Measurements from ENCODE around the gene TFCP2L1. TPM values are rescaled to one million over a fixed set of nuclear protein-coding genes. Genes with fewer than 3 reads are reported as not detected.

The TFCP2L1 gene
- total and polyA plus RNA-seq, 7 experiments from 2014 or later: 0.19 to 0.24 TPM; not detected in 5

GRCh38 chr2:121297217-121297830 lies 12.3 kb upstream of the TFCP2L1 start:
- Mint-ChIP-seq H3K27me3 (peaks cover 7 to 17% (median 10%) of the 10 kb centered on the region in 5 donors), H3K36me3 (no peaks in the 10 kb centered on the region), H3K4me1 (no peaks in the 10 kb centered on the region), H3K9me3 (peaks cover 0 to 4% (median 0%) of the 10 kb centered on the region in 11 donors), H3K27ac (no peak overlapping the region), H3K4me3 (no peak overlapping the region)
- intact Hi-C loops (cut with micrococcal nuclease): no loop called here
- no peaks in the 10 kb centered on the region for H3K36me3 ChIP-seq (ENCODE audit: control insufficient read depth in 2 of 3, insufficient read depth in 3 of 3, low read length in 3 of 3)
- no peak overlapping the region for H3K4me3 ChIP-seq (ENCODE audit: low read length)
- DNase-seq: no peak
- H3K9me3 ChIP-seq (ENCODE audit: control insufficient read depth in 2 of 3, low read length in 3 of 3): no peaks in the 10 kb centered on the region
- no peaks in the 10 kb centered on the region for H3K4me1 ChIP-seq (ENCODE audit: control insufficient read depth in 2 of 2, insufficient read depth in 2 of 2, low read length in 2 of 2)
- ChIA-PET CTCF (no interaction called here), POLR2A (no interaction called here)
- no peak overlapping the region for H3K27ac ChIP-seq (ENCODE audit: low read depth, low read length)
- no peak for ATAC-seq
- no peaks in the 10 kb centered on the region for H3K27me3 ChIP-seq (ENCODE audit: control insufficient read depth in 2 of 2, insufficient read depth in 2 of 2, low read length in 2 of 2)

DNA sequence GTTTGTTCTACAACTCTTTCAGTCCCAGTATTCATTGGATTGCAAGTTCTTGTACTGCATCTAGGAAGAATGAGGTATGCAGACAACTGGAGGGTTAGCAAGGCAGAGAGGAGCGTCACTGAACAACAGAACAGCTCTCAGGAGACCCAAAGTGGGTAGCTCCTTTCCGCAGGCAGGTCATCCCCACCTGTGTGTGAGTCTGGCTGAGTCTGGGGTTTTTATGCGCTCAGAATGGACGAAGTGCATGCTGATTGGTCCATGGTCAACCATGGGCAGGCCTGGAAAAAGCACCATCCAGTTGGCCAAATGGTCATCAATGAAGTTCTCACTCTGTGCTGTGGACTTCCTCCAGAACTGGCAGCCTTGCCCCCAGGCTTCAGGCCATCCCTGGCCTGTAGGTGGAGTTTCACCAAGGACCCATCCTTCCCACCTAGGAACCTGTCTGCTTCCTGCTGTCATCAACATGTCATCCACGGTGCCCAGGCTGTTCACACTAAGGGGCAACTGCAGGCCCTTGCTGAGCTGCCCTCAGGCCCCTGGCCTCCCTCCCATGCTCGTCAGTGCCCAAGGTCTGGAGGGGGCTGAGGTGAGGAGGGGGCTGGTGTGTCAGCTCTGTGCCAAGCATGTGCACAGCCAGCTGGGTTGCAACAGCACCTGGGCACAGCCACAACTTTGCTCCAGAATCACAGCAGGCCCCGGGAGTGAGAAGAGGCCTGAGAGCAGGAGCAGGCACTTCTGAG lies 11.1 kb upstream of the TFCP2L1 start:
- Histone ChIP-seq H3K27ac (ENCODE audit: low read depth, low read length) (no peak overlapping the region), H3K36me3 (ENCODE audit: control insufficient read depth in 2 of 3, insufficient read depth in 3 of 3, low read length in 3 of 3) (no peaks in the 10 kb centered on the region), H3K9me3 (ENCODE audit: control insufficient read depth in 2 of 3, low read length in 3 of 3) (no peaks in the 10 kb centered on the region), H3K4me1 (ENCODE audit: control insufficient read depth in 2 of 2, insufficient read depth in 2 of 2, low read length in 2 of 2) (no peaks in the 10 kb centered on the region), H3K27me3 (ENCODE audit: control insufficient read depth in 2 of 2, insufficient read depth in 2 of 2, low read length in 2 of 2) (no peaks in the 10 kb centered on the region), H3K4me3 (ENCODE audit: low read length) (no peak overlapping the region)
- no peak overlapping the region for H3K4me3 Mint-ChIP-seq
- ChIA-PET CTCF (no interaction called here), POLR2A (no interaction called here)
- H3K4me1 Mint-ChIP-seq: no peaks in the 10 kb centered on the region
- no peak overlapping the region for H3K27ac Mint-ChIP-seq
- intact Hi-C loops (cut with micrococcal nuclease): no loop called here
- peaks cover 0 to 3% (median 0%) of the 10 kb centered on the region in 11 donors for H3K9me3 Mint-ChIP-seq
- ATAC-seq (no peak), DNase-seq (no peak)
- H3K27me3 Mint-ChIP-seq: peaks cover 5 to 10% (median 8%) of the 10 kb centered on the region in 5 donors
- H3K36me3 Mint-ChIP-seq: no peaks in the 10 kb centered on the region

GRCh38 chr2:121294881-121295840 lies 10.2 kb upstream of the TFCP2L1 start:
- Histone ChIP-seq H3K27me3 (ENCODE audit: control insufficient read depth in 2 of 2, insufficient read depth in 2 of 2, low read length in 2 of 2) (no peaks in the 10 kb centered on the region), H3K36me3 (ENCODE audit: control insufficient read depth in 2 of 3, insufficient read depth in 3 of 3, low read length in 3 of 3) (no peaks in the 10 kb centered on the region), H3K9me3 (ENCODE audit: control insufficient read depth in 2 of 3, low read length in 3 of 3) (no peaks in the 10 kb centered on the region), H3K27ac (ENCODE audit: low read depth, low read length) (no peak overlapping the region), H3K4me1 (ENCODE audit: control insufficient read depth in 2 of 2, insufficient read depth in 2 of 2, low read length in 2 of 2) (no peaks in the 10 kb centered on the region), H3K4me3 (ENCODE audit: low read length) (no peak overlapping the region)
- Mint-ChIP-seq H3K27me3 (peaks cover 0 to 12% (median 0%) of the 10 kb centered on the region in 5 donors), H3K9me3 (peaks cover 0 to 2% (median 0%) of the 10 kb centered on the region in 11 donors), H3K36me3 (no peaks in the 10 kb centered on the region), H3K4me1 (no peaks in the 10 kb centered on the region), H3K4me3 (no peak overlapping the region), H3K27ac (no peak overlapping the region)
- DNase-seq (no peak), ATAC-seq (no peak)
- ChIA-PET CTCF (no interaction called here), POLR2A (no interaction called here)
- intact Hi-C loops (cut with micrococcal nuclease): no loop called here

GRCh38 chr2:121293450-121294325 lies 8.7 kb upstream of the TFCP2L1 start:
- Mint-ChIP-seq H3K27me3 (peaks cover 0 to 12% (median 0%) of the 10 kb centered on the region in 5 donors), H3K36me3 (no peaks in the 10 kb centered on the region), H3K9me3 (peaks cover 0 to 2% (median 0%) of the 10 kb centered on the region in 11 donors), H3K4me3 (no peak overlapping the region), H3K27ac (no peak overlapping the region), H3K4me1 (no peaks in the 10 kb centered on the region)
- peak; percentile 66 for ATAC-seq
- POLR2A ChIA-PET: no interaction called here
- Histone ChIP-seq H3K4me3 (ENCODE audit: low read length) (no peak overlapping the region), H3K4me1 (ENCODE audit: control insufficient read depth in 2 of 2, insufficient read depth in 2 of 2, low read length in 2 of 2) (no peaks in the 10 kb centered on the region), H3K27me3 (ENCODE audit: control insufficient read depth in 2 of 2, insufficient read depth in 2 of 2, low read length in 2 of 2) (no peaks in the 10 kb centered on the region), H3K27ac (ENCODE audit: low read depth, low read length) (no peak overlapping the region), H3K9me3 (ENCODE audit: control insufficient read depth in 2 of 3, low read length in 3 of 3) (no peaks in the 10 kb centered on the region), H3K36me3 (ENCODE audit: control insufficient read depth in 2 of 3, insufficient read depth in 3 of 3, low read length in 3 of 3) (no peaks in the 10 kb centered on the region)
- no peak for DNase-seq
- intact Hi-C loops (cut with micrococcal nuclease): no loop called here
- CTCF ChIA-PET: no interaction called here

GRCh38 chr2:121291251-121291580 lies 6.2 kb upstream of the TFCP2L1 start:
- H3K9me3 ChIP-seq (ENCODE audit: control insufficient read depth in 2 of 3, low read length in 3 of 3): no peaks in the 10 kb centered on the region
- POLR2A ChIA-PET: no interaction called here

GRCh38 chr2:121289271-121289670 lies 4.3 kb upstream of the TFCP2L1 start:
- Histone ChIP-seq H3K4me1 (ENCODE audit: control insufficient read depth in 2 of 2, insufficient read depth in 2 of 2, low read length in 2 of 2) (no peaks in the 10 kb centered on the region), H3K36me3 (ENCODE audit: control insufficient read depth in 2 of 3, insufficient read depth in 3 of 3, low read length in 3 of 3) (no peaks in the 10 kb centered on the region), H3K27ac (ENCODE audit: low read depth, low read length) (no peak overlapping the region), H3K4me3 (ENCODE audit: low read length) (no peak overlapping the region), H3K9me3 (ENCODE audit: control insufficient read depth in 2 of 3, low read length in 3 of 3) (no peaks in the 10 kb centered on the region), H3K27me3 (ENCODE audit: control insufficient read depth in 2 of 2, insufficient read depth in 2 of 2, low read length in 2 of 2) (no peaks in the 10 kb centered on the region)
- ATAC-seq (no peak), DNase-seq (no peak)
- Mint-ChIP-seq H3K36me3 (no peaks in the 10 kb centered on the region), H3K4me1 (peaks cover 0 to 13% (median under 1%) of the 10 kb centered on the region in 7 donors), H3K4me3 (no peak overlapping the region), H3K27ac (no peak overlapping the region), H3K27me3 (peaks cover 20 to 35% (median 25%) of the 10 kb centered on the region in 5 donors), H3K9me3 (peaks cover 0 to 4% (median 0%) of the 10 kb centered on the region in 11 donors)
- intact Hi-C loops (cut with micrococcal nuclease): no loop called here
- POLR2A ChIA-PET: no interaction called here
- CTCF ChIA-PET: no interaction called here

More at GRCh38 chr2:121291251-121291580, 6.2 kb upstream of the TFCP2L1 start:
- intact Hi-C loops (cut with micrococcal nuclease): no loop called here
- Histone ChIP-seq H3K4me3 (ENCODE audit: low read length) (no peak overlapping the region), H3K27me3 (ENCODE audit: control insufficient read depth in 2 of 2, insufficient read depth in 2 of 2, low read length in 2 of 2) (no peaks in the 10 kb centered on the region), H3K36me3 (ENCODE audit: control insufficient read depth in 2 of 3, insufficient read depth in 3 of 3, low read length in 3 of 3) (no peaks in the 10 kb centered on the region), H3K27ac (ENCODE audit: low read depth, low read length) (no peak overlapping the region), H3K4me1 (ENCODE audit: control insufficient read depth in 2 of 2, insufficient read depth in 2 of 2, low read length in 2 of 2) (no peaks in the 10 kb centered on the region)
- H3K4me3 Mint-ChIP-seq: no peak overlapping the region
- H3K27me3 Mint-ChIP-seq: peaks cover 9 to 24% (median 14%) of the 10 kb centered on the region in 5 donors
- no peak for ATAC-seq
- no peak for DNase-seq
- no peaks in the 10 kb centered on the region for H3K36me3 Mint-ChIP-seq
- peaks cover 0 to 5% (median 0%) of the 10 kb centered on the region in 7 donors for H3K4me1 Mint-ChIP-seq
- peaks cover 0 to 2% (median 0%) of the 10 kb centered on the region in 11 donors for H3K9me3 Mint-ChIP-seq
- CTCF ChIA-PET: no interaction called here
- H3K27ac Mint-ChIP-seq: no peak overlapping the region
